MM.1S (cell line): ENCODE measurements around the gene ZNF576.

Experiments used
- DNase-seq: peaks from one replicate; pipeline ENCODE4 v3.0.0-alpha.2; 2015
- H2AFZ ChIP-seq: fragments of 300-600 bp; sonication (generic); 2 replicates; pipeline ENCODE4 v1.6.0; 2016; ENCODE audit warnings: antibody characterized with exemption, low read length
- H3F3A ChIP-seq: fragments of 300-600 bp; sonication (generic); 2 replicates; pipeline ENCODE4 v1.6.1; 2016; ENCODE audit warnings: mild to moderate bottlenecking, antibody characterized with exemption, low read length, moderate library complexity, mixed read lengths; ENCODE audit not compliant: insufficient read depth
- H3K27ac ChIP-seq: fragments of 300-600 bp; sonication (generic); 2 replicates; pipeline ENCODE4 v1.5.1; 2016; ENCODE audit warnings: mild to moderate bottlenecking, low read length
- H3K27me3 ChIP-seq: fragments of 300-600 bp; sonication (generic); replicated peaks from 2 replicates; pipeline ENCODE4 v1.6.0; 2016; ENCODE audit warnings: low read length; ENCODE audit not compliant: insufficient read depth
- H3K36me3 ChIP-seq: fragments of 300-600 bp; sonication (generic); replicated peaks from 2 replicates; pipeline ENCODE4 v1.6.1; 2016; ENCODE audit warnings: mild to moderate bottlenecking, low read length, mixed read lengths; ENCODE audit not compliant: insufficient read depth
- H3K4me1 ChIP-seq: fragments of 300-600 bp; sonication (generic); 2 replicates; pipeline ENCODE4 v1.6.1; 2016; ENCODE audit warnings: low read length, mixed read lengths
- H3K4me2 ChIP-seq: fragments of 300-600 bp; sonication (generic); 2 replicates; pipeline ENCODE4 v1.6.0; 2016; ENCODE audit warnings: low read depth, low read length
- H3K4me3 ChIP-seq: fragments of 300-600 bp; sonication (generic); 2 replicates; pipeline ENCODE4 v1.5.1; 2016; ENCODE audit warnings: low read length, mixed read lengths
- H3K79me2 ChIP-seq: fragments of 300-600 bp; sonication (generic); 2 replicates; pipeline ENCODE4 v1.6.1; 2016; ENCODE audit warnings: mixed run types, low read length, mixed read lengths
- H3K9ac ChIP-seq: fragments of 300-600 bp; sonication (generic); 2 replicates; pipeline ENCODE4 v1.6.1; 2016; ENCODE audit warnings: low read length, mixed read lengths
- H3K9me2 ChIP-seq: fragments of 300-600 bp; sonication (generic); replicated peaks from 2 replicates; pipeline ENCODE4 v1.6.1; 2016; ENCODE audit warnings: mild to moderate bottlenecking, low read length, mixed read lengths; ENCODE audit not compliant: insufficient read depth
- H3K9me3 ChIP-seq: fragments of 300-600 bp; sonication (generic); replicated peaks from 2 replicates; pipeline ENCODE4 v1.6.1; 2016; ENCODE audit warnings: mild to moderate bottlenecking, low read length, mixed read lengths; ENCODE audit not compliant: insufficient read depth
- H4K20me1 ChIP-seq: fragments of 300-600 bp; sonication (generic); 2 replicates; pipeline ENCODE4 v1.6.1; 2016; ENCODE audit warnings: mild to moderate bottlenecking, low read length, moderate library complexity, mixed read lengths; ENCODE audit not compliant: insufficient read depth
- EZH2 ChIP-seq: fragments of 300-600 bp; sonication (generic); optimal IDR thresholded peaks from 2 replicates; pipeline ENCODE3; 2017; ENCODE audit warnings: low read depth, mild to moderate bottlenecking, antibody characterized with exemption, low read length, mixed read lengths
- EZH2phosphoT487 ChIP-seq: fragments of 300-600 bp; sonication (generic); IDR thresholded peaks from 2 replicates; pipeline ENCODE4 v1.6.1; 2018; ENCODE audit warnings: antibody characterized with exemption, low read length
- TF ChIP-seq, protein P1 (sequence below): fragments of 300-600 bp; sonication (generic); IDR thresholded peaks from 2 replicates; pipeline ENCODE4 v1.5.1; 2016; ENCODE audit warnings: antibody characterized with exemption, low read length, mixed read lengths

The ZNF576 gene

GRCh38 chr19:43643326-43643725, 46.9 kb downstream of the ZNF576 start:
- Histone ChIP-seq H3K4me2 (no peak overlapping the region), H3K9me2 (no peaks in the 10 kb centered on the region), H3K4me1 (no peaks in the 10 kb centered on the region), H2AFZ (no peak overlapping the region), H4K20me1 (no peaks in the 10 kb centered on the region), H3F3A (no peaks in the 10 kb centered on the region), H3K9ac (no peak overlapping the region), H3K27ac (no peak overlapping the region), H3K79me2 (no peaks in the 10 kb centered on the region), H3K4me3 (no peak overlapping the region), H3K9me3 (no peaks in the 10 kb centered on the region), H3K27me3 (peaks cover 20% of the 10 kb centered on the region), H3K36me3 (no peaks in the 10 kb centered on the region)
- DNase-seq, result no peak
- TF ChIP-seq EZH2phosphoT487, result no peak
- TF ChIP-seq EZH2, result no peak
- TF ChIP-seq, protein P1, sequence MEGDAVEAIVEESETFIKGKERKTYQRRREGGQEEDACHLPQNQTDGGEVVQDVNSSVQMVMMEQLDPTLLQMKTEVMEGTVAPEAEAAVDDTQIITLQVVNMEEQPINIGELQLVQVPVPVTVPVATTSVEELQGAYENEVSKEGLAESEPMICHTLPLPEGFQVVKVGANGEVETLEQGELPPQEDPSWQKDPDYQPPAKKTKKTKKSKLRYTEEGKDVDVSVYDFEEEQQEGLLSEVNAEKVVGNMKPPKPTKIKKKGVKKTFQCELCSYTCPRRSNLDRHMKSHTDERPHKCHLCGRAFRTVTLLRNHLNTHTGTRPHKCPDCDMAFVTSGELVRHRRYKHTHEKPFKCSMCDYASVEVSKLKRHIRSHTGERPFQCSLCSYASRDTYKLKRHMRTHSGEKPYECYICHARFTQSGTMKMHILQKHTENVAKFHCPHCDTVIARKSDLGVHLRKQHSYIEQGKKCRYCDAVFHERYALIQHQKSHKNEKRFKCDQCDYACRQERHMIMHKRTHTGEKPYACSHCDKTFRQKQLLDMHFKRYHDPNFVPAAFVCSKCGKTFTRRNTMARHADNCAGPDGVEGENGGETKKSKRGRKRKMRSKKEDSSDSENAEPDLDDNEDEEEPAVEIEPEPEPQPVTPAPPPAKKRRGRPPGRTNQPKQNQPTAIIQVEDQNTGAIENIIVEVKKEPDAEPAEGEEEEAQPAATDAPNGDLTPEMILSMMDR, result no peak

GRCh38 chr19:43644181-43644580, 47.8 kb downstream of the ZNF576 start:
- H2AFZ ChIP-seq, result no peak overlapping the region
- H3K36me3 ChIP-seq, result no peaks in the 10 kb centered on the region
- no peaks in the 10 kb centered on the region for H3K79me2 ChIP-seq
- no peak for TF ChIP-seq EZH2
- TF ChIP-seq, protein P1, result no peak
- TF ChIP-seq EZH2phosphoT487, result no peak
- DNase-seq, result no peak
- H3K4me2 ChIP-seq, result no peak overlapping the region
- no peak overlapping the region for H3K27ac ChIP-seq
- H3F3A ChIP-seq, result no peaks in the 10 kb centered on the region
- no peaks in the 10 kb centered on the region for H3K9me2 ChIP-seq
- H3K9me3 ChIP-seq, result no peaks in the 10 kb centered on the region
- no peaks in the 10 kb centered on the region for H4K20me1 ChIP-seq
- H3K4me1 ChIP-seq, result no peaks in the 10 kb centered on the region
- H3K9ac ChIP-seq, result no peak overlapping the region
- no peak overlapping the region for H3K4me3 ChIP-seq
- H3K27me3 ChIP-seq, result peaks cover 12% of the 10 kb centered on the region

GRCh38 chr19:43648633-43649032, 52.2 kb downstream of the ZNF576 start:
- H3K36me3 ChIP-seq, result no peaks in the 10 kb centered on the region
- H3K79me2 ChIP-seq, result no peaks in the 10 kb centered on the region
- no peak overlapping the region for H3K4me2 ChIP-seq
- no peaks in the 10 kb centered on the region for H3K9me3 ChIP-seq
- DNase-seq, result no peak
- H3F3A ChIP-seq, result no peaks in the 10 kb centered on the region
- no peaks in the 10 kb centered on the region for H4K20me1 ChIP-seq
- no peaks in the 10 kb centered on the region for H3K9me2 ChIP-seq
- no peak overlapping the region for H3K27ac ChIP-seq
- H3K4me1 ChIP-seq, result no peaks in the 10 kb centered on the region
- no peak for TF ChIP-seq EZH2
- TF ChIP-seq, protein P1, result no peak
- TF ChIP-seq EZH2phosphoT487, result no peak
- H3K4me3 ChIP-seq, result no peak overlapping the region
- H3K9ac ChIP-seq, result no peak overlapping the region
- H3K27me3 ChIP-seq, result no peaks in the 10 kb centered on the region
- no peak overlapping the region for H2AFZ ChIP-seq
